SK-N-SH (cell line): ENCODE measurements around the gene SLC2A13.

Source experiments
- EP300 ChIP-seq, 2 experiments: IDR thresholded peaks; 2 replicates each; pipeline versions ENCODE4 v1.4.0 to v1.6.1; 2012; ENCODE audit warnings: borderline replicate concordance in 1 of 2, low read depth in 1 of 2, low read length in 1 of 2
- EZH2phosphoT487 ChIP-seq: fragments of 200-600 bp; sonication (generic); IDR thresholded peaks from 2 replicates; pipeline ENCODE4 v1.6.1; 2017; ENCODE audit warnings: low read depth, mixed run types, mild to moderate bottlenecking, antibody characterized with exemption, moderate library complexity, borderline replicate concordance
- FOXJ3 ChIP-seq: sonication (generic); formaldehyde crosslinking; IDR thresholded peaks from 2 replicates; pipeline ENCODE4 v1.5.1; 2020; ENCODE audit warnings: mild to moderate bottlenecking, missing genetic modification reagents
- JUND ChIP-seq: IDR thresholded peaks from 2 replicates; pipeline ENCODE4 v1.4.0; 2012
- MXI1 ChIP-seq: IDR thresholded peaks from 2 replicates; pipeline ENCODE4 v1.6.1; 2012; ENCODE audit warnings: mild to moderate bottlenecking, low read depth, low read length, improper control_type of control experiment
- POLR2AphosphoS5 ChIP-seq: IDR thresholded peaks from 2 replicates; pipeline ENCODE4 v1.6.1; 2012; ENCODE audit warnings: low read depth, low read length
- RFX5 ChIP-seq: IDR thresholded peaks from 2 replicates; pipeline ENCODE4 v1.6.1; 2012; ENCODE audit warnings: mild to moderate bottlenecking, improper control_type of control experiment, low read length
- SMC3 ChIP-seq: IDR thresholded peaks from 2 replicates; pipeline ENCODE4 v1.6.1; 2012; ENCODE audit warnings: low read depth, low read length, improper control_type of control experiment
- YY1 ChIP-seq: IDR thresholded peaks from 2 replicates; pipeline ENCODE4 v1.4.0; 2012; ENCODE audit warnings: low read depth, mild to moderate bottlenecking
- TF ChIP-seq, protein P1 (sequence below): fragments of 200-600 bp; sonication (generic); IDR thresholded peaks from 2 replicates; pipeline ENCODE4 v1.6.1; 2017; ENCODE audit warnings: antibody characterized with exemption, mild to moderate bottlenecking, moderate library complexity

DNA sequence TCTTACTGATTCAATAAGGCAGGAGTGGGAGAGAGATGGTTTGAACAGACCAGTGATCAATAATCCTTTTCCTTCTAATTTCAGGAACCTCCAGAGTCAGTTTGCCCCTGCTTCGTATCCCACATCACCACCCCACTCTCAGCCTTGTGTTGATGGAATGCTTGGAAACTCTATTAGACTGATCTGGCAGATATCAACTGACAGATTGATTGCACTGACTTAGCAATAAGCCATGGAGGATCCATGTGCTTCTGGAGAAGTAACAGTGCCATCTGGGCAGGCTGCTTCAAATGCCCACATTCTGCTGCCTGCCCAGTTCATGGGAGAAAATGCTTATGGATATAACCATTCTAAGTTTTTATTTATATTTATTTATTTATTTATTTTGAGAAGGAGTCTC, 218.0 kb downstream of the SLC2A13 start:
- TF ChIP-seq EP300 (IDR thresholded peaks at IDR 0.05; ENCODE audit: borderline replicate concordance in 1 of 2, low read depth in 1 of 2, low read length in 1 of 2) (no peak), JUND (no peak), SMC3 (no peak), POLR2AphosphoS5 (no peak), RFX5 (no peak), YY1 (no peak), FOXJ3 (CRISPR knock-in tag) (no peak), EZH2phosphoT487 (no peak), MXI1 (no peak)
- TF ChIP-seq, protein P1, sequence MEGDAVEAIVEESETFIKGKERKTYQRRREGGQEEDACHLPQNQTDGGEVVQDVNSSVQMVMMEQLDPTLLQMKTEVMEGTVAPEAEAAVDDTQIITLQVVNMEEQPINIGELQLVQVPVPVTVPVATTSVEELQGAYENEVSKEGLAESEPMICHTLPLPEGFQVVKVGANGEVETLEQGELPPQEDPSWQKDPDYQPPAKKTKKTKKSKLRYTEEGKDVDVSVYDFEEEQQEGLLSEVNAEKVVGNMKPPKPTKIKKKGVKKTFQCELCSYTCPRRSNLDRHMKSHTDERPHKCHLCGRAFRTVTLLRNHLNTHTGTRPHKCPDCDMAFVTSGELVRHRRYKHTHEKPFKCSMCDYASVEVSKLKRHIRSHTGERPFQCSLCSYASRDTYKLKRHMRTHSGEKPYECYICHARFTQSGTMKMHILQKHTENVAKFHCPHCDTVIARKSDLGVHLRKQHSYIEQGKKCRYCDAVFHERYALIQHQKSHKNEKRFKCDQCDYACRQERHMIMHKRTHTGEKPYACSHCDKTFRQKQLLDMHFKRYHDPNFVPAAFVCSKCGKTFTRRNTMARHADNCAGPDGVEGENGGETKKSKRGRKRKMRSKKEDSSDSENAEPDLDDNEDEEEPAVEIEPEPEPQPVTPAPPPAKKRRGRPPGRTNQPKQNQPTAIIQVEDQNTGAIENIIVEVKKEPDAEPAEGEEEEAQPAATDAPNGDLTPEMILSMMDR = no peak
